ENCODE results near the gene EFCAB6.

DNA sequence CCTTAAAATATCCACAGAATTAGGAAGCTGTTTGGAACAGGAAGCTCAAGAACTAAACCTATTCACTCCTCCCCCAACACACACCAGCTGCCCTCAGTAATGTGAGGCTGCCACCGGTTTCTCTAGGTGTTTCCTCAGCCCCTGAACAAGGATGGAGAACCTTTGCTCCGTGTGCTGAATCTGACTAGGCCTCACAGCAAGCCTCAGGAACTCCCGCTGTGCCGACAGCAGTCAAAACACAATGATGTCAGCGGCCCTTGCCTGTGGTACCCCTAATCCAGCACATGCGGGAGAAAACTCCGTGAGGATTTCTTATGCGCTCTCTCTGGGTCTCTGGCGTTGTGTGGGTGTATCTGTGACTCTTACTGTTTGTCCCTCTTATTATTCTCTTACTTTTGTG lies 153.3 kb downstream of the EFCAB6 start:
- TF ChIP-seq POLR2AphosphoS5 (IDR thresholded peaks at IDR 0.05): no peak
- TF ChIP-seq CTCF (IDR thresholded peaks at IDR 0.05): no peak
- TF ChIP-seq POLR2A (IDR thresholded peaks at IDR 0.05): no peak

Data from breast epithelium (tissue), 3 donors.